Heart right ventricle (tissue), 16 donors: ENCODE measurements around the gene OXCT1. TPM values are rescaled to one million over a fixed set of nuclear protein-coding genes. Genes with fewer than 3 reads are reported as not detected.

Source experiments
- ATAC-seq, 8 donors: fragments of 200-7000 bp; cut with Tn5 transposase; one replicate each; pipeline ENCODE4 v1.9.1; 2020; ENCODE audit warnings: mild to moderate bottlenecking in 8 of 8, moderate library complexity in 8 of 8, moderate number of reproducible peaks in 1 of 8
- DNase-seq, 2 donors: peaks; one replicate each; pipeline ENCODE4 v3.0.0-alpha.2; 2020
- H3K27ac ChIP-seq, 10 donors: fragments of 200-600 bp; sonication (generic) in 2 of 10; one replicate each; pipeline versions ENCODE4 v1.5.0 to v1.8.0; 2020 to 2022; ENCODE audit warnings: mild to moderate bottlenecking in 3 of 10
- H3K27me3 ChIP-seq, 7 donors: fragments of 200-600 bp; one replicate each; pipeline ENCODE4 v1.8.0; 2021 to 2022; ENCODE audit warnings: mild to moderate bottlenecking in 2 of 7
- H3K36me3 ChIP-seq, 9 donors: fragments of 200-600 bp; sonication (generic) in 1 of 9; one replicate each; pipeline versions ENCODE4 v1.5.0 to v1.8.0; 2020 to 2022; ENCODE audit warnings: mild to moderate bottlenecking in 2 of 9
- H3K4me1 ChIP-seq, 9 donors: fragments of 200-600 bp; sonication (generic) in 1 of 9; one replicate each; pipeline versions ENCODE4 v1.5.0 to v1.8.0; 2020 to 2022; ENCODE audit warnings: mild to moderate bottlenecking in 4 of 9
- H3K4me3 ChIP-seq, 10 donors: fragments of 200-600 bp; sonication (generic) in 2 of 10; one replicate each; pipeline versions ENCODE4 v1.5.0 to v1.8.0; 2020 to 2022; ENCODE audit warnings: mild to moderate bottlenecking in 7 of 10, moderate library complexity in 2 of 10
- H3K9me3 ChIP-seq, 11 donors: fragments of 200-600 bp in 10 of 11; sonication (generic) in 2 of 11; one replicate each; pipeline versions ENCODE4 v1.5.0 to v1.8.0; 2013 to 2022; ENCODE audit warnings: mild to moderate bottlenecking in 2 of 11, control low read depth in 1 of 11, moderate library complexity in 1 of 11
- WGBS, 2 donors: extraction: QIAGEN DNeasy Blood & Tissue Kit; methylation state at CpG; one replicate each; pipeline ENCODE4 v1.1.7; 2013; ENCODE audit warnings: inconsistent platforms in 1 of 2; 5-methylcytosine and 5-hydroxymethylcytosine counted together
- intact Hi-C, 10 donors: fragments of 100-400 bp; cut with DNase I; formaldehyde crosslinking; loops; one replicate each; pipeline versions ENCODE4 v1.11.1 to v1.14.2; 2022
- polyA plus RNA-seq, 2 donors: library from polyadenylated mRNA; stranded (reverse); fragments of 200-250 nt; gene quantifications; one replicate each; pipeline ENCODE4 v1.2.3, GENCODE V29; 2013
- total RNA-seq, 10 donors: library from RNA; stranded (reverse); fragmentation: NEBNext Ultra II Directional in 3 of 10; extraction: Animal tissue kit (Norgen Biotek cat#: 25700) in 3 of 10; gene quantifications; one replicate each; pipeline versions ENCODE4 v1.2.1 to v1.2.4, GENCODE V29; 2021 to 2023
- TF ChIP-seq, protein P1 (sequence below), 9 donors: fragments of 200-600 bp; sonication (generic) in 2 of 9; IDR thresholded peaks; one replicate each; pipeline versions ENCODE4 v1.5.0 to v1.8.0; 2021 to 2022; ENCODE audit warnings: antibody characterized with exemption in 9 of 9, mild to moderate bottlenecking in 5 of 9, moderate library complexity in 1 of 9
- donor health status: Arrhythmogenic right ventricular cardiomyopathy.
- donor health status: ischemic (EF 13 %, LVEDD 7.1; RV severe dilation, severe dysfunction).
- donor health status: healthy with polysubstance abuse.
- donor health status: DM: no; HTN: yes; CAD: no.
- donor health status: DM: no; HTN: no; CAD: no.
- donor health status: ischemic (EF 25% LVEDD 6.9; RV normal size, moderate dysfunction).
- donor health status: ischemic (EF 25% LVEDD 5.7; RV mildly dilated, moderate dysfunction).
- donor health status: healthy.
- donor health status: DM: yes; HTN: yes; CAD: no.
- donor health status: Ischemic cardiomyopathy.
- donor health status: ischemic (EF 35%, LVEDD 5.7; RV mildly dilated, moderate dysfunction).
- donor health status: nonischemic (EF 11% LVEDD 7.7; RV severe dilation, severe dysfunction).
- donor health status: DM: yes; HTN: yes; CAD: no.
- donor health status: PGD.
- donor health status: ischemic (EF 29% LVEDD 5.4; RV normal size, mild dysfunction).
- donor health status: nonischemic (EF 23%, LVEDD 6.1; RV moderate dilation, normal function).

The OXCT1 gene
- total and polyA plus RNA-seq, 12 donors: 22.2 to 340 (median 234) TPM

DNA sequence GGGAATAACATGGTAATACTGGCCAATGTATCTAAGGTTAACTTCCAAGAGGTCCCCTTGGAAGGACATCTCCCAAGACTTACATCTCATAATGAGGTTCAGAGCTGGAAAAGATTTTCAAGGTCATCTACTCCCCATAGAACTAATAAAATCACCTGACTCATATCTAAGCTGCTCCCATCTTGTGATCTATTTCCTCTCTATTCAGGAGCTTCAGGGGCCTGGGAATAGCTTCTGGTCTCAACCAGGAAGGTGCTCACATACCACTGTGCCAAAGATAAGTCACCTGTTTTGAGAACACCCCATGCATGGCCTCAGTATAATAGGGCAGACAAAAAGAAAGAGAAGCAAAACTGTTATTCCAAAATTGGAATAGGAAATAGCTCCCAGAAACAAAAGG lies 74.2 kb downstream of the OXCT1 start:
- no peak for ATAC-seq
- Histone ChIP-seq H3K27ac (no peak overlapping the region), H3K36me3 (peaks cover 0 to 56% (median 10%) of the 10 kb centered on the region in 9 donors), H3K4me3 (no peak overlapping the region), H3K9me3 (no peaks in the 10 kb centered on the region), H3K27me3 (no peaks in the 10 kb centered on the region), H3K4me1 (peaks cover 0 to 30% (median 9%) of the 10 kb centered on the region in 9 donors)
- no peak for DNase-seq
- TF ChIP-seq, protein P1, sequence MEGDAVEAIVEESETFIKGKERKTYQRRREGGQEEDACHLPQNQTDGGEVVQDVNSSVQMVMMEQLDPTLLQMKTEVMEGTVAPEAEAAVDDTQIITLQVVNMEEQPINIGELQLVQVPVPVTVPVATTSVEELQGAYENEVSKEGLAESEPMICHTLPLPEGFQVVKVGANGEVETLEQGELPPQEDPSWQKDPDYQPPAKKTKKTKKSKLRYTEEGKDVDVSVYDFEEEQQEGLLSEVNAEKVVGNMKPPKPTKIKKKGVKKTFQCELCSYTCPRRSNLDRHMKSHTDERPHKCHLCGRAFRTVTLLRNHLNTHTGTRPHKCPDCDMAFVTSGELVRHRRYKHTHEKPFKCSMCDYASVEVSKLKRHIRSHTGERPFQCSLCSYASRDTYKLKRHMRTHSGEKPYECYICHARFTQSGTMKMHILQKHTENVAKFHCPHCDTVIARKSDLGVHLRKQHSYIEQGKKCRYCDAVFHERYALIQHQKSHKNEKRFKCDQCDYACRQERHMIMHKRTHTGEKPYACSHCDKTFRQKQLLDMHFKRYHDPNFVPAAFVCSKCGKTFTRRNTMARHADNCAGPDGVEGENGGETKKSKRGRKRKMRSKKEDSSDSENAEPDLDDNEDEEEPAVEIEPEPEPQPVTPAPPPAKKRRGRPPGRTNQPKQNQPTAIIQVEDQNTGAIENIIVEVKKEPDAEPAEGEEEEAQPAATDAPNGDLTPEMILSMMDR (IDR thresholded peaks at IDR 0.05): no peak
- intact Hi-C loops: no loop called here

DNA sequence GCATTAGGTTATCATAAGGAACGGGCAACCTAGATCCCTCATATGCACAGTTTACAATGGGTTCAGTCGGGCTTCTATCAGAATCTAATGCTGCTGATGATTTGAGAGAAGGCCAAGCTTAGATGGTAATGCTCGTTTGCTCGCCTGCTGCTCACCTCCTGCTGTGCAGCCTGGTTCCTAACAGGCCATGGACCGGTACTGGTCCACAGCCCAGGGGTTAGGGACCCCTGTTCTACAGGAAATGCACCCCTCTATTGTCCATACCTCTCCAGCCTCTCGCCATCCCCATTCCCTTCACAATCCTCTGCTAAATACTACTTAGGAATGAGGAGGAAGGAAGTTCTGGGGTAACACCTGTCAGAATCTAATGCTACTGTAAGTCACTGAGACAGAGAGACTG lies 75.1 kb downstream of the OXCT1 start:
- WGBS, 2 donors: 72 to 82% methylated on average over 6 of the region's 6 CpGs
- Histone ChIP-seq H3K27me3 (no peaks in the 10 kb centered on the region), H3K27ac (peak overlapping the region in 4 of 10 donors; percentile 12 to 69 (median 44)), H3K4me1 (peaks cover 0 to 30% (median 12%) of the 10 kb centered on the region in 9 donors), H3K4me3 (no peak overlapping the region), H3K9me3 (no peaks in the 10 kb centered on the region), H3K36me3 (peaks cover 0 to 46% (median 1%) of the 10 kb centered on the region in 9 donors)
- TF ChIP-seq, protein P1 (IDR thresholded peaks at IDR 0.05): no peak
- DNase-seq: no peak
- peak in 4 of 8 donors; percentile 17 to 31 (median 20) for ATAC-seq
- intact Hi-C loops: no loop called here

DNA sequence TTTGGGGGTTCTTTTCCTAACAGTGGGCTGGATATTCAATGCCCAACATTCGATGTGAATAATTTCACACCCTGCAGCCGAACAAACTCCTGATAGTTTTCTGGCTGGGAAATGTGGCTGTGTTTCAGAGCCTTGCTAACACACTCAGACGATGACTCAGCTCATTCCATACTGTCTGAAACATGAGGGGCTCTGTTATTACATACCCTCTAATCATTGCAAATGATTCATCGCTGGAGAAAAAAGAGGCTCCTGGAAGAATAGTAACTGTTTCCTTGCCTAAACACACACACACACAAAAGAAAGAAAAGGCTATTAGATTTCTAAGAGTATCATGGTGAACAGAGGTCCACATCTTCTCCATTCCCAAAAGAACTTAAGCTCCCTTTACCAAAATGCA lies 75.8 kb downstream of the OXCT1 start:
- Histone ChIP-seq H3K4me3 (no peak overlapping the region), H3K9me3 (no peaks in the 10 kb centered on the region), H3K36me3 (peaks cover 0 to 40% (median 0%) of the 10 kb centered on the region in 9 donors), H3K4me1 (peaks cover 0 to 37% (median 18%) of the 10 kb centered on the region in 9 donors), H3K27ac (peak overlapping the region in 6 of 10 donors; percentile 12 to 69 (median 42)), H3K27me3 (no peaks in the 10 kb centered on the region)
- TF ChIP-seq, protein P1 (IDR thresholded peaks at IDR 0.05): no peak
- WGBS, 2 donors: 22 to 35% methylated on average over 4 of the region's 4 CpGs
- DNase-seq: no peak
- intact Hi-C loops: no loop called here
- ATAC-seq: peak; percentile 43 to 91 (median 81)

DNA sequence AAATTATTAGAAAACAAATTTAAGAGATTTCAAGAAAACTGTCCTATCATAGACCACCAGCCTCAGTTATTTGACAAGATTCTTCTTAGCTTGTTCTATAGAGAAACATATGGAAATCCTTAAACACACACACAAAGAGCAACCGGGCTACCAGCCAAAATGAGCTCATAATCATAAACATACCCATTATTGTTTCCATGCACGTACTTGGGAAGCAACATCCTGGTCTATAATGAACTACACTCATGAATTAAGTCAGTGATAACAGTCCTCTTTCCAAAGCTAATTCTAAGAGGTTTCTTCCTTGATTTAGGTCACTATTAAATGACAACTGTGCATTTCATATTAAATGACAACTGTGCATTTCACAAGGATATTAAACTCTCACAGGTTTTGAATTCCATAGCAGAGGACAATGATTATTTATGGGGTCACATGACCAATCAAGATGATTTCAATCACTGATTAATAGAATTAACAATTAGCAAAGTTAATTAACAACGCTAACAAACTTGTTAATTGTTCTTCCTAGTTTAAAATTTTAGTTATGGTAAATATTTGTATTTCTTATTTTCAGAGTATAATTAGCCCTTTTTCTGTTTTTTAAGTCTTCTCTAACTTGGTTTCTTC lies 77.0 kb downstream of the OXCT1 start:
- TF ChIP-seq, protein P1 (IDR thresholded peaks at IDR 0.05): no peak
- no peak overlapping the region for H3K4me3 ChIP-seq
- peak overlapping the region in 1 of 10 donors; percentile 69 for H3K27ac ChIP-seq
- H3K9me3 ChIP-seq: no peaks in the 10 kb centered on the region
- H3K36me3 ChIP-seq: peaks cover 0 to 30% (median 0%) of the 10 kb centered on the region in 9 donors
- DNase-seq (no peak), ATAC-seq (no peak)
- H3K4me1 ChIP-seq: peaks cover 0 to 47% (median 30%) of the 10 kb centered on the region in 9 donors
- H3K27me3 ChIP-seq: no peaks in the 10 kb centered on the region
- 63 to 70% methylated on average over 3 of the region's 3 CpGs for WGBS, 2 donors
- intact Hi-C loops: no loop called here
